ENCODE measurements around the gene ETV6.

GRCh38 chr12:11904124-11904523 lies 254.7 kb downstream of the ETV6 start:
- TF ChIP-seq CEBPB (IDR thresholded peaks at IDR 0.05) (peak in 1 of 2 experiments; percentile 40; a peak in 1 of 4 replicates), PBX3 (IDR thresholded peaks at IDR 0.05) (no peak), POLR2A (IDR thresholded peaks at IDR 0.05; ENCODE audit: low read length) (no peak), CTCF (IDR thresholded peaks at IDR 0.05) (no peak), HDAC2 (IDR thresholded peaks at IDR 0.05) (no peak), ZC3H11A (IDR thresholded peaks at IDR 0.05) (no peak), CBX2 (IDR thresholded peaks at IDR 0.05; ENCODE audit: borderline replicate concordance, low read depth) (no peak), SMC3 (IDR thresholded peaks at IDR 0.05) (no peak)

Measured in A549 (cell line).